Measurements from ENCODE around the gene TNFAIP8L3.

DNA sequence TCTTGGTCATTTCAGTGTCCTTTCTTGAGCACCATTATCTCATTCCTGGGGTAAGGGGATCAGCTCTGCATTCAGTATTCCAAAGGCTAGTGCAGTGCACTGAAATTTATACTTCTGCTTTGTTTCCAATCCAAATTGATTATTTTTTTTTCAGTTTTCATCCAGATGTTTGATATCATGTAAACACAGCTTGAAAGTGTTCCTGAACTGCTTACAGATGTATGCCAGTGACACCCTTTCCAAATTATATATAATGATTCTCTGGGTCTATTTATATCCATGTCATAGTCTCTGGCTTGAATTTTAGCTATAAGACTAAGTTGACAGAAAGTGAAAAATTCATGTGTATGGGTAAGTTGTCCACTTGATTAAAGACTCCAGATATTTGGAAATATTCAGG, 11.8 kb upstream of the TNFAIP8L3 start:
- TF ChIP-seq CTCF (IDR thresholded peaks at IDR 0.05) (no peak), POLR2A (IDR thresholded peaks at IDR 0.05) (no peak)

Measured in tibial nerve (tissue), 3 donors.